ENCODE measurements around the gene DLGAP1. TPM values are rescaled to one million over a fixed set of nuclear protein-coding genes. Genes with fewer than 3 reads are reported as not detected.

The DLGAP1 gene
- total and polyA plus RNA-seq, 2 experiments from 2014 or later: 17.0 to 48.5 TPM

GRCh38 chr18:3616142-3616541 lies 839.0 kb downstream of the DLGAP1 start:
- TF ChIP-seq JUNB (IDR thresholded peaks at IDR 0.05; ENCODE audit: unreplicated experiment) (no peak), ZNF331 (CRISPR knock-in tag; IDR thresholded peaks at IDR 0.05; ENCODE audit: low read depth) (no peak), POLR2AphosphoS5 (IDR thresholded peaks at IDR 0.05; ENCODE audit: low read depth) (no peak), CREB1 (CRISPR knock-in tag; IDR thresholded peaks at IDR 0.05; ENCODE audit: low read depth) (no peak), STAT1 (IDR thresholded peaks at IDR 0.05; ENCODE audit: unreplicated experiment) (no peak), ZNF114 (CRISPR knock-in tag; IDR thresholded peaks at IDR 0.05) (no peak), ETS1 (IDR thresholded peaks at IDR 0.05) (no peak), NANOG (IDR thresholded peaks at IDR 0.05; ENCODE audit: borderline replicate concordance) (no peak), EZH2 (IDR thresholded peaks at IDR 0.05; ENCODE audit: low read depth, unreplicated experiment) (no peak), EZH2phosphoT487 (IDR thresholded peaks at IDR 0.05; ENCODE audit: unreplicated experiment) (no peak), ZNF462 (CRISPR knock-in tag; IDR thresholded peaks at IDR 0.05) (no peak), REST (IDR thresholded peaks at IDR 0.05; ENCODE audit: unreplicated experiment) (no peak), CTCF (conservative IDR thresholded peaks at IDR 0.05; ENCODE audit: low read depth in 2 of 2) (no peak)
- Histone ChIP-seq H3K36me3 (ENCODE audit: insufficient read depth) (no peaks in the 10 kb centered on the region; the same call in 1 of the 2 replicates), H3K4me3 (no peak overlapping the region), H3K9me2 (ENCODE audit: insufficient read depth) (no peaks in the 10 kb centered on the region), H3K4me1 (ENCODE audit: insufficient read depth) (peaks cover 27% of the 10 kb centered on the region), H2AFZ (no peak overlapping the region), H3K79me2 (replicated peaks; ENCODE audit: insufficient read depth) (no peaks in the 10 kb centered on the region), H3K4me2 (no peak overlapping the region), H3K27ac (ENCODE audit: low read depth) (no peak overlapping the region), H3K27me3 (ENCODE audit: insufficient read depth) (no peaks in the 10 kb centered on the region), H4K20me1 (replicated peaks; ENCODE audit: insufficient read depth) (no peaks in the 10 kb centered on the region), H3F3A (replicated peaks; ENCODE audit: low read depth) (peaks cover 11% of the 10 kb centered on the region)
- DNase-seq (ENCODE audit: low spot score): no peak
- no peak for ATAC-seq
- Mint-ChIP-seq H3K9me3 (no peaks in the 10 kb centered on the region), H3K27ac (no peak overlapping the region), H3K27me3 (ENCODE audit: insufficient read depth, low read depth, poor library complexity) (peaks cover 13% of the 10 kb centered on the region), H3K36me3 (ENCODE audit: low read depth) (peaks cover 4% of the 10 kb centered on the region; the same call in 1 of the 3 replicates), H3K4me3 (no peak overlapping the region), H3K4me1 (peaks cover 26% of the 10 kb centered on the region)

Measured in GM23338 (cell line).